ENCODE data around the gene LMNA.

The LMNA gene

DNA sequence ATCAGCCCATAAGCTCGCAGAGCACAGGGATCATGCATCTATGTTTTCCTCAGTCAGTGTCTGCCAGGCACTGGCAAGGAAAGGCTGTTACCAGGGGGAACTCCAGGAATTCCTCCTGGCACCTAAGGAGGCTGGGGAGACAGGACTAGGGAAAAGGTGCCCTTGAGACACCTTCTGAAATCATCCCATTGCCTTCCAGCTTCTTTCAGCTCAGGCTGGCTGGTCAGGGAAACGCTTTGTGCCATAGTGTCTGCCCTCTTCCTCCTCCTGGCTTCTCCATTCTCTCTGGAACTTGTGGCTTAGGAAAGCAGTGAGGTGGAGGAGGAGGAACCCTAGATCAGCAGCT, 13.8 kb downstream of the LMNA start:
- no peak overlapping the region for H3K4me3 ChIP-seq (ENCODE audit: low read depth, low read length)
- no peak for TF ChIP-seq CTCF (IDR thresholded peaks at IDR 0.05; ENCODE audit: low read depth, low read length, missing control alignments)
- DNase-seq (ENCODE audit: low read depth), result no peak

DNA sequence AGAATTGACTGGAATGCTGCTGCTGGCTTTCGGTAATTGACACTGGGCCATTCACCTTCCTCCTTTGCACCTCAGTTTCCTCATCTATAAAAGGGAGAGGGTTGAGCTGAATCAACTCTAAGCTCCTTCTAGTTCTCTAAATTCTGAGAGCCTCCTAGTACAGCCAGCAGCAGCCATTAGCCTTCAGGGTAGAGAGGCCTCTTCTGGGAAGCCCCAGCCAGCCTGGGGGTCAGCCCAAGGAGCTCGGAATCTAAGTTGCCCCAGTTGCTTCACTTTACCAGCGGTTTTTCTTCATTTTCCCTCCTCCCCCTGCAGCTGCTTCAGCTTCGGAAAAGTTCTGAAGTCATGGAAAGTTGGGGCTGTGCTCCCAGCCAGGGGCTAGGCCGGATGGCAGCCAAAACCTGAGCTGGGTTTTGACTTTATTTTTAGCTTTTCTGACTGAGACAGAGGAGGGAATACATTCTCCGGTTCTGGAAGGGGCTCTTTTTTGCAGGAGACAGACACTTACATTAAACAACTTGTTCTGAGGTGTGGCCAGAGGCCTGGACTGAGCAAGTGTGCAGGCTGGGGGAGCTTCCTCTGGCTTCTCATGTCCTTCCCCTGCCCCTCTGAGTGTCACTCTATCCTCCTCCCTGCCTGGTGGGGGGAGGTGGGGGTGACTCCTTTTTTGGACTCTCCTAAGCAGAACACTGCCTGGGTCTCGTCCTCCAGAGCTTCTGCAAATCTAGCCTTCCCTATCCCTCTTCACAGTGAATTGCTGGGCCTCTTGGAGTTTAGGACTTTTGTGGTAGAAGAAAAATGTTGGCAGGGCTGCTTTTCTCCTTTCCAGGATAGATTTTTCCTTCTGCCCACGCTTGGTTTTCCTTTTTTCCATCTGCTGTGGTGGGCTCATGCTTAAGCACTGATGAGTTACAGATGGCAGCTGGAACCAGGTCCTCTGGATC, 14.4 kb downstream of the LMNA start:
- H3K4me3 ChIP-seq (ENCODE audit: low read depth, low read length), result no peak overlapping the region
- DNase-seq (ENCODE audit: low read depth), result no peak
- no peak for TF ChIP-seq CTCF (IDR thresholded peaks at IDR 0.05; ENCODE audit: low read depth, low read length, missing control alignments)

DNA sequence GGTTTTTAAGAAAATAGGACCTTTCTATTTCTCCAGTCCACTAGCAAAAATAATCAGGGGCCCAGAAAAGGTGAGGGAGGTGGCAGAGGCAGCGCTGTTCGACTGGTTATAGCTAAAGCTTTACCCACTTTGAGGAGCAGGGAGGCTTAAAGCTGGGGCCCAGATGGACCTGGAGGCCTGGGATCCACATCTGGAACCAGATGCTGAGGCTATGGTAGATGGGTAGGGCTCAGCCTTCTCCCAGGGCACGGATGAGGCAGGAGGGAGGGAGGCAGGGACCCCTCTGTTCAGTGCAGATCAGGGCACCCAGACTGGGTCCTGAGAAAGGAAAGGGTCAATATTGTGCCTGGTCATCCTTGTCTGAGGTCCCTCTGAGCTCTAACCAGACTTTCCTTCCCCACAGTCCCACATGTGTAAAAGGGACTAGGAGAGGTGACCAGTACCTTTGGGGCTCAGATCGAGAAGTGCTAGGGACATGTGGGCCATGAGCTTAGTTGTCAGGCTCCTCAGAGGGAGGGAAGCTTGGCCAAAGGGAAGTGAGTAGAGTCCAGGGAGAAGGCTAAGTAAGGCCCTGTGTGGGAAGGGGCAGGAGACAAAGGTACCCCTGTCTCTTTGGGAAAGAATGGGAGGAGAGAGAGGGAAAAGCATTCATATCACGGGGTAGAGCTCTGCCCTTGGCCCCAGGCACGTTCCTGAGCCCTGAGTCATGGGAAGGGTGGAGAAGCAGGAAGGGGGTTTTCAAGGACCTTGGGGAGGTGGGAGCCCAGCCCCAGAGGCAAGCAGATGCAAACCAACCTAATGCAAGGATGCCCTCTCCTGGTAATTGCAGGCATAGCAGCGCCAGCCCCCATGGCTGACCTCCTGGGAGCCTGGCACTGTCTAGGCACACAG, 15.4 kb downstream of the LMNA start:
- no peak for DNase-seq (ENCODE audit: low read depth)
- peak; percentile 99 for TF ChIP-seq CTCF (IDR thresholded peaks at IDR 0.05; ENCODE audit: low read depth, low read length, missing control alignments)
- no peak overlapping the region for H3K4me3 ChIP-seq (ENCODE audit: low read depth, low read length)

GRCh38 chr1:156130578-156130942, 16.0 kb downstream of the LMNA start:
- no peak for TF ChIP-seq CTCF (IDR thresholded peaks at IDR 0.05; ENCODE audit: low read depth, low read length, missing control alignments)
- no peak overlapping the region for H3K4me3 ChIP-seq (ENCODE audit: low read depth, low read length)
- no peak for DNase-seq (ENCODE audit: low read depth)

- no peak overlapping the region for H3K4me3 ChIP-seq (ENCODE audit: low read depth, low read length)
- no peak for TF ChIP-seq CTCF (IDR thresholded peaks at IDR 0.05; ENCODE audit: low read depth, low read length, missing control alignments)
- DNase-seq (ENCODE audit: low read depth), result no peak
Measured at GRCh38 chr1:156134716-156135435, 20.4 kb downstream of the LMNA start.

DNA sequence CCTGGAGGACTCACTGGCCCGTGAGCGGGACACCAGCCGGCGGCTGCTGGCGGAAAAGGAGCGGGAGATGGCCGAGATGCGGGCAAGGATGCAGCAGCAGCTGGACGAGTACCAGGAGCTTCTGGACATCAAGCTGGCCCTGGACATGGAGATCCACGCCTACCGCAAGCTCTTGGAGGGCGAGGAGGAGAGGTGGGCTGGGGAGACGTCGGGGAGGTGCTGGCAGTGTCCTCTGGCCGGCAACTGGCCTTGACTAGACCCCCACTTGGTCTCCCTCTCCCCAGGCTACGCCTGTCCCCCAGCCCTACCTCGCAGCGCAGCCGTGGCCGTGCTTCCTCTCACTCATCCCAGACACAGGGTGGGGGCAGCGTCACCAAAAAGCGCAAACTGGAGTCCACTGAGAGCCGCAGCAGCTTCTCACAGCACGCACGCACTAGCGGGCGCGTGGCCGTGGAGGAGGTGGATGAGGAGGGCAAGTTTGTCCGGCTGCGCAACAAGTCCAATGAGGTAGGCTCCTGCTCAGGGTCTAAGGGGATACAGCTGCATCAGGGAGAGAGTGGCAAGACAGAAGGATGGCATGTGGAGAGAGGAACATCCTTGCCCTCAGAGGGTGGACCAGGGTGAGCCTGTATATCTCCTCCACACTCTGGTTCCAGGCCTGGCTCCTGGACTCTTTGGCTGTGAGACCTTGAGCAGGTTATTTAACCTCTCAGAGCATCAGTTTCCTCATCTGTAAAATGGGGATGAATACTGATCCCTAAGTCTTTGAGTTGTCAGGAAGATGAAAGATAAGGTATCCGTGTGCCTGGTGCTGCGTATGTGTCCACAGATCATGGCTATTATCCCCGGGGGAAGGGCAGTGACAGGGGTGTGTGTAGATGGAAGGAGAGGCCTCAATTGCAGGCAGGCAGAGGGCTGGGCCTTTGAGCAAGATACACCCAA, 21.7 kb downstream of the LMNA start:
- DNase-seq (ENCODE audit: low read depth), result no peak
- H3K4me3 ChIP-seq (ENCODE audit: low read depth, low read length), result no peak overlapping the region

More for the DNA sequence above, 21.7 kb downstream of the LMNA start:
- no peak for TF ChIP-seq CTCF (IDR thresholded peaks at IDR 0.05; ENCODE audit: low read depth, low read length, missing control alignments)

Data from GM12864 (cell line).